ENCODE measurements around the gene FKBP14.

DNA sequence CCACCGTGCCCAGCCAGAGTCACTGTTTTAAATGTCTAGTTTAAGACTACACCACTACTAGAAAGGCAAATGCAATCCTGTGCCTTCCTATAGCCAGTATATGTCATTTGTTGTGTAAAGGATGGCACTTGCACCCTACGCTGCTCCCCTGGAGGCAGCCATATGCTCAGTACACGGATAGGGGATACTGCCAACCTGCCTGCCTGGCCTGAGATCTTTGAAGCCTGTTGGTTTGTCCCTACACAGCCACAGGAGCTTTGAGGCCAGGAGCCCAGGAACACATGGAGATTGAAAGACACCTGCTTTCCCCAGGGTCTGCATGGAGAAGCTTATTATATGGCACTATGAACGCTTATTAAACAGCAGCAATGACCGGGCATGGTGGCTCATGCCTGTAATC lies 34.6 kb downstream of the FKBP14 start:
- TF ChIP-seq, protein P1, sequence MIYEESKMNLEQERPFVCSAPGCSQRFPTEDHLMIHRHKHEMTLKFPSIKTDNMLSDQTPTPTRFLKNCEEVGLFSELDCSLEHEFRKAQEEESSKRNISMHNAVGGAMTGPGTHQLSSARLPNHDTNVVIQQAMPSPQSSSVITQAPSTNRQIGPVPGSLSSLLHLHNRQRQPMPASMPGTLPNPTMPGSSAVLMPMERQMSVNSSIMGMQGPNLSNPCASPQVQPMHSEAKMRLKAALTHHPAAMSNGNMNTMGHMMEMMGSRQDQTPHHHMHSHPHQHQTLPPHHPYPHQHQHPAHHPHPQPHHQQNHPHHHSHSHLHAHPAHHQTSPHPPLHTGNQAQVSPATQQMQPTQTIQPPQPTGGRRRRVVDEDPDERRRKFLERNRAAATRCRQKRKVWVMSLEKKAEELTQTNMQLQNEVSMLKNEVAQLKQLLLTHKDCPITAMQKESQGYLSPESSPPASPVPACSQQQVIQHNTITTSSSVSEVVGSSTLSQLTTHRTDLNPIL (CRISPR knock-in tag; IDR thresholded peaks at IDR 0.05; ENCODE audit: low read depth): no peak
- TF ChIP-seq ZFP3 (CRISPR knock-in tag; IDR thresholded peaks at IDR 0.05): no peak
- TF ChIP-seq, protein P2, sequence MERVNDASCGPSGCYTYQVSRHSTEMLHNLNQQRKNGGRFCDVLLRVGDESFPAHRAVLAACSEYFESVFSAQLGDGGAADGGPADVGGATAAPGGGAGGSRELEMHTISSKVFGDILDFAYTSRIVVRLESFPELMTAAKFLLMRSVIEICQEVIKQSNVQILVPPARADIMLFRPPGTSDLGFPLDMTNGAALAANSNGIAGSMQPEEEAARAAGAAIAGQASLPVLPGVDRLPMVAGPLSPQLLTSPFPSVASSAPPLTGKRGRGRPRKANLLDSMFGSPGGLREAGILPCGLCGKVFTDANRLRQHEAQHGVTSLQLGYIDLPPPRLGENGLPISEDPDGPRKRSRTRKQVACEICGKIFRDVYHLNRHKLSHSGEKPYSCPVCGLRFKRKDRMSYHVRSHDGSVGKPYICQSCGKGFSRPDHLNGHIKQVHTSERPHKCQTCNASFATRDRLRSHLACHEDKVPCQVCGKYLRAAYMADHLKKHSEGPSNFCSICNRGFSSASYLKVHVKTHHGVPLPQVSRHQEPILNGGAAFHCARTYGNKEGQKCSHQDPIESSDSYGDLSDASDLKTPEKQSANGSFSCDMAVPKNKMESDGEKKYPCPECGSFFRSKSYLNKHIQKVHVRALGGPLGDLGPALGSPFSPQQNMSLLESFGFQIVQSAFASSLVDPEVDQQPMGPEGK (CRISPR knock-in tag; IDR thresholded peaks at IDR 0.05; ENCODE audit: borderline replicate concordance): no peak
- TF ChIP-seq, protein P3, sequence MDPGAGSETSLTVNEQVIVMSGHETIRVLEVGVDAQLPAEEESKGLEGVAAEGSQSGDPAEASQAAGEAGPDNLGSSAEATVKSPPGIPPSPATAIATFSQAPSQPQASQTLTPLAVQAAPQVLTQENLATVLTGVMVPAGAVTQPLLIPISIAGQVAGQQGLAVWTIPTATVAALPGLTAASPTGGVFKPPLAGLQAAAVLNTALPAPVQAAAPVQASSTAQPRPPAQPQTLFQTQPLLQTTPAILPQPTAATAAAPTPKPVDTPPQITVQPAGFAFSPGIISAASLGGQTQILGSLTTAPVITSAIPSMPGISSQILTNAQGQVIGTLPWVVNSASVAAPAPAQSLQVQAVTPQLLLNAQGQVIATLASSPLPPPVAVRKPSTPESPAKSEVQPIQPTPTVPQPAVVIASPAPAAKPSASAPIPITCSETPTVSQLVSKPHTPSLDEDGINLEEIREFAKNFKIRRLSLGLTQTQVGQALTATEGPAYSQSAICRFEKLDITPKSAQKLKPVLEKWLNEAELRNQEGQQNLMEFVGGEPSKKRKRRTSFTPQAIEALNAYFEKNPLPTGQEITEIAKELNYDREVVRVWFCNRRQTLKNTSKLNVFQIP (CRISPR knock-in tag; IDR thresholded peaks at IDR 0.05; ENCODE audit: borderline replicate concordance, low read depth): no peak
- TF ChIP-seq SNAI2 (CRISPR knock-in tag; IDR thresholded peaks at IDR 0.05): no peak
- TF ChIP-seq ARNTL (CRISPR knock-in tag; IDR thresholded peaks at IDR 0.05; ENCODE audit: borderline replicate concordance, low read depth): no peak
- TF ChIP-seq ZNF70 (CRISPR knock-in tag; IDR thresholded peaks at IDR 0.05): no peak
- TF ChIP-seq ISL1 (CRISPR knock-in tag; IDR thresholded peaks at IDR 0.05): no peak
- no peak for TF ChIP-seq CSDC2 (CRISPR knock-in tag; IDR thresholded peaks at IDR 0.05)
- no peak for TF ChIP-seq ZFP30 (CRISPR knock-in tag; IDR thresholded peaks at IDR 0.05)

Measured in SK-N-SH treated with all-trans-retinoic acid at 6 μM for 48 hours (cell line).